Measurements from ENCODE around the gene SH3RF3. TPM values are rescaled to one million over a fixed set of nuclear protein-coding genes. Genes with fewer than 3 reads are reported as not detected.

SH3RF3 gene
- total RNA-seq, 1 experiment from 2014 or later, result 4.9 TPM

- TF ChIP-seq TCF7L2 (IDR thresholded peaks at IDR 0.05; ENCODE audit: low read depth, low read length), result no peak
- TF ChIP-seq REST (IDR thresholded peaks at IDR 0.05; ENCODE audit: insufficient read depth in 1 of 2, low read depth in 2 of 2, low read length in 1 of 2), result no peak
- TF ChIP-seq SIN3A (IDR thresholded peaks at IDR 0.05; ENCODE audit: borderline replicate concordance, insufficient read depth, low read depth, low read length), result no peak
- TF ChIP-seq CTCF (IDR thresholded peaks at IDR 0.05), result no peak
- no peak for TF ChIP-seq POLR2AphosphoS5 (IDR thresholded peaks at IDR 0.05; ENCODE audit: low read depth, low read length)
- ChIA-PET POLR2A (no interaction called here), CTCF (interaction anchor here (0.6 kb wide), 1 partner anchor 277 kb away, joined by 4 read pairs; no protein-coding TSS in a partner anchor)
- no peaks in the 10 kb centered on the region for H3K27me3 ChIP-seq (ENCODE audit: control insufficient read depth, insufficient read depth, low read length)
- H3K27ac ChIP-seq (ENCODE audit: low read length), result no peak overlapping the region
- H3K9me3 ChIP-seq (ENCODE audit: control insufficient read depth, insufficient read depth, low read depth, low read length), result no peaks in the 10 kb centered on the region
- in situ Hi-C loops (cut with HindIII; ENCODE audit: low pct_unique_long_range_greater_than_20kb, low sequenced_read_pairs) (no loop called here), intact Hi-C loops (cut with micrococcal nuclease; ENCODE audit: unreplicated experiment) (no loop called here)
- no peak for DNase-seq (ENCODE audit: low read depth, low spot score)
- H3K4me3 ChIP-seq (ENCODE audit: low read depth in 2 of 2, low read length in 2 of 2), result no peak overlapping the region
- no peak for ATAC-seq
- H3K4me1 ChIP-seq (ENCODE audit: control insufficient read depth, insufficient read depth, low read length), result no peaks in the 10 kb centered on the region
- H3K36me3 ChIP-seq (ENCODE audit: control insufficient read depth, insufficient read depth, low read length), result no peaks in the 10 kb centered on the region
- no TSS peak for BruUV-seq (replicated peaks)
Measured at GRCh38 chr2:109257653-109258052, 128.6 kb downstream of the SH3RF3 start.

GRCh38 chr2:109258376-109258775 is 129.4 kb downstream of the SH3RF3 start:
- H3K9me3 ChIP-seq (ENCODE audit: control insufficient read depth, insufficient read depth, low read depth, low read length), result no peaks in the 10 kb centered on the region
- intact Hi-C loops (cut with micrococcal nuclease; ENCODE audit: unreplicated experiment) (no loop called here), in situ Hi-C loops (cut with HindIII; ENCODE audit: low pct_unique_long_range_greater_than_20kb, low sequenced_read_pairs) (no loop called here)
- no peaks in the 10 kb centered on the region for H3K36me3 ChIP-seq (ENCODE audit: control insufficient read depth, insufficient read depth, low read length)
- TF ChIP-seq CTCF (IDR thresholded peaks at IDR 0.05) (no peak), TCF7L2 (IDR thresholded peaks at IDR 0.05; ENCODE audit: low read depth, low read length) (no peak), POLR2AphosphoS5 (IDR thresholded peaks at IDR 0.05; ENCODE audit: low read depth, low read length) (no peak), SIN3A (IDR thresholded peaks at IDR 0.05; ENCODE audit: borderline replicate concordance, insufficient read depth, low read depth, low read length) (no peak), REST (IDR thresholded peaks at IDR 0.05; ENCODE audit: insufficient read depth in 1 of 2, low read depth in 2 of 2, low read length in 1 of 2) (no peak)
- H3K27ac ChIP-seq (ENCODE audit: low read length), result no peak overlapping the region
- no TSS peak for BruUV-seq (replicated peaks)
- no peak for ATAC-seq
- CTCF ChIA-PET, result no interaction called here
- no peaks in the 10 kb centered on the region for H3K4me1 ChIP-seq (ENCODE audit: control insufficient read depth, insufficient read depth, low read length)
- DNase-seq (ENCODE audit: low read depth, low spot score), result no peak
- POLR2A ChIA-PET, result no interaction called here
- H3K4me3 ChIP-seq (ENCODE audit: low read depth in 2 of 2, low read length in 2 of 2), result no peak overlapping the region
- H3K27me3 ChIP-seq (ENCODE audit: control insufficient read depth, insufficient read depth, low read length), result no peaks in the 10 kb centered on the region

Measured in Panc1 (cell line).